IPS-20b (cell line): ENCODE measurements around the gene ZDHHC18.

Experiments
- H3K27ac ChIP-seq: one replicate; pipeline ENCODE4 v1.5.1; 2013; ENCODE audit warnings: low read length
- H3K27me3 ChIP-seq: 2 replicates; pipeline ENCODE4 v1.6.1; 2013; ENCODE audit warnings: mild to moderate bottlenecking, low read length, inconsistent platforms; ENCODE audit not compliant: insufficient read depth
- H3K36me3 ChIP-seq: 2 replicates; pipeline ENCODE4 v1.6.1; 2013; ENCODE audit warnings: low read depth, mild to moderate bottlenecking, inconsistent platforms, low read length, moderate library complexity; ENCODE audit not compliant: insufficient read depth
- H3K4me1 ChIP-seq: 2 replicates; pipeline ENCODE4 v1.6.1; 2013; ENCODE audit warnings: mild to moderate bottlenecking, control low read depth, inconsistent platforms, low read length, moderate library complexity; ENCODE audit not compliant: insufficient read depth
- H3K4me3 ChIP-seq: 2 replicates; pipeline ENCODE4 v1.5.1; 2013; ENCODE audit warnings: mild to moderate bottlenecking, low read length, inconsistent platforms
- H3K9ac ChIP-seq: 2 replicates; pipeline ENCODE4 v1.6.1; 2013; ENCODE audit warnings: low read depth, mild to moderate bottlenecking, inconsistent platforms, low read length, moderate library complexity
- H3K9me3 ChIP-seq: 2 replicates; pipeline ENCODE4 v1.6.1; 2013; ENCODE audit warnings: mild to moderate bottlenecking, low read depth, low read length, inconsistent platforms; ENCODE audit not compliant: insufficient read depth

Gene ZDHHC18

GRCh38 chr1:26786437-26787380 is 39.8 kb upstream of the ZDHHC18 start:
- Histone ChIP-seq H3K4me3 (peak overlapping the region; percentile 85), H3K9ac (peak overlapping the region; percentile 95), H3K27me3 (no peaks in the 10 kb centered on the region), H3K36me3 (peaks cover 18% of the 10 kb centered on the region; the same call in 1 of the 2 replicates), H3K27ac (peak overlapping the region; percentile 94), H3K4me1 (peaks cover 24% of the 10 kb centered on the region), H3K9me3 (no peaks in the 10 kb centered on the region)

GRCh38 chr1:26787381-26787705 is 39.1 kb upstream of the ZDHHC18 start:
- no peaks in the 10 kb centered on the region for H3K27me3 ChIP-seq
- H3K9ac ChIP-seq, result peak overlapping the region; percentile 95
- H3K4me3 ChIP-seq, result peak overlapping the region; percentile 85
- no peaks in the 10 kb centered on the region for H3K9me3 ChIP-seq
- peaks cover 12% of the 10 kb centered on the region; the same call in 1 of the 2 replicates for H3K36me3 ChIP-seq
- peaks cover 24% of the 10 kb centered on the region for H3K4me1 ChIP-seq
- H3K27ac ChIP-seq, result peak overlapping the region; percentile 94

- Histone ChIP-seq H3K27me3 (no peaks in the 10 kb centered on the region), H3K4me1 (peaks cover 24% of the 10 kb centered on the region), H3K9me3 (no peaks in the 10 kb centered on the region), H3K27ac (peak within 1 kb of the TSS; percentile 94), H3K4me3 (peak within 1 kb of the TSS; percentile 85), H3K36me3 (peaks cover 9% of the 10 kb centered on the region), H3K9ac (peak within 1 kb of the TSS; percentile 95)
These were observed 38.6 kb upstream of the ZDHHC18 start, which contains the start of gene PIGV for GRCh38 chr1:26787706-26788514. Gene PIGV, plus strand, starts transcription at chr1:26787950. Its CDS starts 2,866 bp downstream, at chr1:26790816.

- peak overlapping the region; percentile 94 for H3K27ac ChIP-seq
- H3K9me3 ChIP-seq, result no peaks in the 10 kb centered on the region
- peak overlapping the region; percentile 95 for H3K9ac ChIP-seq
- H3K4me1 ChIP-seq, result peaks cover 24% of the 10 kb centered on the region
- H3K4me3 ChIP-seq, result peak overlapping the region; percentile 85
- H3K27me3 ChIP-seq, result no peaks in the 10 kb centered on the region
- H3K36me3 ChIP-seq, result peaks cover 7% of the 10 kb centered on the region
These were observed 38.0 kb upstream of the ZDHHC18 start for GRCh38 chr1:26788515-26788785.

- no peaks in the 10 kb centered on the region for H3K27me3 ChIP-seq
- peak overlapping the region; percentile 95; the same call in 1 of the 2 replicates for H3K9ac ChIP-seq
- H3K27ac ChIP-seq, result no peak overlapping the region
- peak overlapping the region; percentile 85 for H3K4me3 ChIP-seq
- H3K4me1 ChIP-seq, result peaks cover 22% of the 10 kb centered on the region
- peaks cover 6% of the 10 kb centered on the region for H3K36me3 ChIP-seq
- no peaks in the 10 kb centered on the region for H3K9me3 ChIP-seq
These were observed 37.5 kb upstream of the ZDHHC18 start for GRCh38 chr1:26788836-26789611.

- peaks cover 11% of the 10 kb centered on the region for H3K36me3 ChIP-seq
- H3K9me3 ChIP-seq, result no peaks in the 10 kb centered on the region
- H3K9ac ChIP-seq, result no peak overlapping the region
- peaks cover 19% of the 10 kb centered on the region for H3K4me1 ChIP-seq
- no peak overlapping the region for H3K4me3 ChIP-seq
- H3K27me3 ChIP-seq, result no peaks in the 10 kb centered on the region
- H3K27ac ChIP-seq, result no peak overlapping the region
These were observed 36.9 kb upstream of the ZDHHC18 start for GRCh38 chr1:26789612-26789865.

GRCh38 chr1:26789931-26790330 is 36.6 kb upstream of the ZDHHC18 start:
- peaks cover 15% of the 10 kb centered on the region for H3K36me3 ChIP-seq
- H3K27me3 ChIP-seq, result no peaks in the 10 kb centered on the region
- no peaks in the 10 kb centered on the region for H3K9me3 ChIP-seq
- no peak overlapping the region for H3K27ac ChIP-seq
- no peak overlapping the region for H3K4me3 ChIP-seq
- H3K9ac ChIP-seq, result no peak overlapping the region
- H3K4me1 ChIP-seq, result peaks cover 19% of the 10 kb centered on the region

GRCh38 chr1:26790551-26790953 is 35.9 kb upstream of the ZDHHC18 start:
- Histone ChIP-seq H3K36me3 (peaks cover 18% of the 10 kb centered on the region), H3K4me1 (peaks cover 19% of the 10 kb centered on the region), H3K27ac (no peak overlapping the region), H3K4me3 (no peak overlapping the region), H3K9me3 (no peaks in the 10 kb centered on the region), H3K9ac (no peak overlapping the region; the same call in 1 of the 2 replicates), H3K27me3 (no peaks in the 10 kb centered on the region)

GRCh38 chr1:26791148-26791547 is 35.3 kb upstream of the ZDHHC18 start:
- peaks cover 18% of the 10 kb centered on the region for H3K36me3 ChIP-seq

GRCh38 chr1:26791626-26792025 is 34.9 kb upstream of the ZDHHC18 start:
- Histone ChIP-seq H3K36me3 (peaks cover 18% of the 10 kb centered on the region), H3K9me3 (no peaks in the 10 kb centered on the region), H3K27me3 (no peaks in the 10 kb centered on the region), H3K4me3 (no peak overlapping the region), H3K27ac (no peak overlapping the region), H3K4me1 (peaks cover 8% of the 10 kb centered on the region), H3K9ac (no peak overlapping the region)

More at GRCh38 chr1:26791148-26791547, 35.3 kb upstream of the ZDHHC18 start:
- Histone ChIP-seq H3K27ac (no peak overlapping the region), H3K27me3 (no peaks in the 10 kb centered on the region), H3K9ac (no peak overlapping the region), H3K9me3 (no peaks in the 10 kb centered on the region), H3K4me1 (peaks cover 13% of the 10 kb centered on the region), H3K4me3 (no peak overlapping the region)

GRCh38 chr1:26792924-26793323 is 33.6 kb upstream of the ZDHHC18 start:
- Histone ChIP-seq H3K36me3 (peaks cover 23% of the 10 kb centered on the region), H3K9me3 (no peaks in the 10 kb centered on the region), H3K9ac (no peak overlapping the region), H3K27ac (no peak overlapping the region), H3K4me1 (no peaks in the 10 kb centered on the region; the same call in 1 of the 2 replicates), H3K4me3 (no peak overlapping the region), H3K27me3 (no peaks in the 10 kb centered on the region)
